Uterus (tissue), 4 donors: ENCODE data around the gene SRRM3. TPM values are rescaled to one million over a fixed set of nuclear protein-coding genes. Genes with fewer than 3 reads are reported as not detected.

ENCODE experiments used
- DNase-seq, 2 donors: peaks; one replicate each; pipeline ENCODE4 v3.0.0-alpha.2; 2019 to 2020
- H3K27ac ChIP-seq, 2 donors: fragments of 200-600 bp; sonication (generic); 1 replicate in 1 of 2; 2 replicates in 1 of 2; pipeline ENCODE4 v1.5.1; 2016 to 2018
- H3K27me3 ChIP-seq, 2 donors: fragments of 200-600 bp; sonication (generic); one replicate each; pipeline ENCODE4 v1.5.1; 2018 to 2019; ENCODE audit warnings: control low read depth in 1 of 2
- H3K36me3 ChIP-seq, 2 donors: fragments of 200-600 bp; sonication (generic); one replicate each; pipeline ENCODE4 v1.5.1; 2019; ENCODE audit warnings: control low read depth in 1 of 2
- H3K4me1 ChIP-seq, 2 donors: fragments of 200-600 bp; sonication (generic); one replicate each; pipeline ENCODE4 v1.5.1; 2018 to 2019; ENCODE audit warnings: control low read depth in 1 of 2
- H3K4me3 ChIP-seq, 2 donors: fragments of 200-600 bp; sonication (generic); 1 replicate in 1 of 2; 2 replicates in 1 of 2; pipeline ENCODE4 v1.5.1; 2018 to 2019; ENCODE audit warnings: mild to moderate bottlenecking in 1 of 2
- H3K9me3 ChIP-seq, 2 donors: fragments of 200-600 bp; sonication (generic); one replicate each; pipeline ENCODE4 v1.5.1; 2019; ENCODE audit warnings: control low read depth in 1 of 2
- POLR2A ChIP-seq, 2 donors: fragments of 450-650 bp; IDR thresholded peaks; one replicate each; pipeline ENCODE4 v1.6.1; 2016; ENCODE audit warnings: antibody characterized with exemption in 2 of 2, mild to moderate bottlenecking in 1 of 2, moderate library complexity in 1 of 2
- intact Hi-C: fragments of 100-400 bp; cut with DNase I; formaldehyde crosslinking; loops from one replicate; pipeline ENCODE4 v1.15.1; 2023; ENCODE audit warnings: low total_unique reads
- total RNA-seq, 4 donors: library from RNA; depleted of rRNA in 3 of 4; stranded (reverse); fragments of >200 nt in 3 of 4; gene quantifications; one replicate each; pipeline versions ENCODE4 v1.1.0 to v1.2.4, GENCODE V29; 2014 to 2023
- TF ChIP-seq, protein P1 (sequence below), 4 experiments: fragments of 200-600 bp in 2 of 4; fragments of 450-650 bp in 2 of 4; sonication (generic) in 2 of 4; IDR thresholded peaks; one replicate each; pipeline ENCODE4 v1.5.1; 2016 to 2019; ENCODE audit warnings: antibody characterized with exemption in 4 of 4, mild to moderate bottlenecking in 2 of 4, moderate library complexity in 1 of 4
- donor health status: DM: yes; HTN: yes; CAD: no.

SRRM3 gene
- total RNA-seq, 4 donors from 2014 or later: 1.3 to 15.9 (median 6.0) TPM

DNA sequence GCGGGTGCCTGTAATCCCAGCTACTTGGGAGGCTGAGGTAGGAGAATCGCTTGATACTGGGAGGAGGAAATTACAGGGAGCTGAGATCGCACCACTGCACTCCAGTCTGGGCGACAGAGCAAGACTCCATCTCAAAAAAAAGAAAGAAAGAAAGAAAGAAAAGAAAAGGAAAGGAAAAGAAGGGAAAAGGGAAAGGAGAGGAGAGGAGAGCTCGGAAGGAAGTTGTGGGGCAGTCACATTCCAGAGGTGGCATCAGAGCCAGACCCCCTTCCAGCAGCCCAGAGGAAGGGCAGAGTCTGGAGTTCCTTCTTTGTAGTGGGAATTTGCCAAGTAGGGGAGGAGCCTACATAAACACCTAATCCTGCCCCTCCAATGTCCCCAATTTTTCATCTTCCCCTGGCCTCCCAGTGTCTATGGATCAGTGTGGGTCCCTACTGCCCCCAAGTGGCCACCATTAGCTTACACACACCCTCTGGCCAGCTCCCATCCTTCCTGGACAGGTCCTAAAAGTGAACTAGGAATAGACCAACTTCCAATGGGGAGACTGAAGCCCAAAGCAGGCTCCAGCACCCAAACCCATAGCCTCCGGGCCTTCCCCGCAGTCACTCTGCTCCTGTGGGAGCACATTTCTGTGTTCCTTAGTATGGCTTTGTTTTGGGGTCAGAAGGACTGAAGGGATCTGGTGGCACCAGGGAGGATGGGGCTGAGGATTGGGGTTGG is 61.1 kb downstream of the SRRM3 start:
- Histone ChIP-seq H3K9me3 (no peaks in the 10 kb centered on the region), H3K4me1 (peaks cover 0 to 10% of the 10 kb centered on the region in 2 donors), H3K4me3 (no peak overlapping the region), H3K27me3 (peaks cover 0 to 10% of the 10 kb centered on the region in 2 donors), H3K27ac (no peak overlapping the region), H3K36me3 (no peaks in the 10 kb centered on the region)
- no peak for TF ChIP-seq POLR2A (IDR thresholded peaks at IDR 0.05)
- TF ChIP-seq, protein P1, sequence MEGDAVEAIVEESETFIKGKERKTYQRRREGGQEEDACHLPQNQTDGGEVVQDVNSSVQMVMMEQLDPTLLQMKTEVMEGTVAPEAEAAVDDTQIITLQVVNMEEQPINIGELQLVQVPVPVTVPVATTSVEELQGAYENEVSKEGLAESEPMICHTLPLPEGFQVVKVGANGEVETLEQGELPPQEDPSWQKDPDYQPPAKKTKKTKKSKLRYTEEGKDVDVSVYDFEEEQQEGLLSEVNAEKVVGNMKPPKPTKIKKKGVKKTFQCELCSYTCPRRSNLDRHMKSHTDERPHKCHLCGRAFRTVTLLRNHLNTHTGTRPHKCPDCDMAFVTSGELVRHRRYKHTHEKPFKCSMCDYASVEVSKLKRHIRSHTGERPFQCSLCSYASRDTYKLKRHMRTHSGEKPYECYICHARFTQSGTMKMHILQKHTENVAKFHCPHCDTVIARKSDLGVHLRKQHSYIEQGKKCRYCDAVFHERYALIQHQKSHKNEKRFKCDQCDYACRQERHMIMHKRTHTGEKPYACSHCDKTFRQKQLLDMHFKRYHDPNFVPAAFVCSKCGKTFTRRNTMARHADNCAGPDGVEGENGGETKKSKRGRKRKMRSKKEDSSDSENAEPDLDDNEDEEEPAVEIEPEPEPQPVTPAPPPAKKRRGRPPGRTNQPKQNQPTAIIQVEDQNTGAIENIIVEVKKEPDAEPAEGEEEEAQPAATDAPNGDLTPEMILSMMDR (IDR thresholded peaks at IDR 0.05): peak; percentile 24 to 49 (median 39)
- DNase-seq: peak in 1 of 2 donors; percentile 36
- intact Hi-C loops: no loop called here

DNA sequence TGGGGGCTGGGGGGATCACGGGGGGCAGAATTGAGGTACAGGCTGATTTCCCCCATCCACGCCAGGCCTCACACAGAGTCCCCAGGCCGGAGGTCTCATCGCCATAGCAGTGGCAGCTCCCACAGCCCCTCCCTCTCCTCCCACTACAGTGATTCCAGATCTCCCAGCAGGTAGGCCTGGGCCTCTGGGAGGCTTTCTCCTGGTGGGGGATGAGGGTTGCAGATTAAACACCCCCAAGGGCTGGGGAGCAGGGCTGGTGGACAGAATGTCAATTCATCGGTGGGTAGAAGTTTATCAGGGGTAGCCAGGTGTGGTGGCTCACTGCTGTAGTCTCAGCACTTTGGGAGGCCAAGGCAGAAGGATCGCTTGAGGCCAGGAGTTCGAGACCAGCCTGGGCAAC is 63.6 kb downstream of the SRRM3 start:
- Histone ChIP-seq H3K4me1 (peaks cover 5 to 10% of the 10 kb centered on the region in 2 donors), H3K27me3 (peaks cover 0 to 3% of the 10 kb centered on the region in 2 donors), H3K36me3 (no peaks in the 10 kb centered on the region), H3K27ac (no peak overlapping the region), H3K4me3 (no peak overlapping the region), H3K9me3 (no peaks in the 10 kb centered on the region)
- no peak for DNase-seq
- no peak for TF ChIP-seq POLR2A (IDR thresholded peaks at IDR 0.05)
- TF ChIP-seq, protein P1 (IDR thresholded peaks at IDR 0.05): no peak
- intact Hi-C loops: no loop called here

DNA sequence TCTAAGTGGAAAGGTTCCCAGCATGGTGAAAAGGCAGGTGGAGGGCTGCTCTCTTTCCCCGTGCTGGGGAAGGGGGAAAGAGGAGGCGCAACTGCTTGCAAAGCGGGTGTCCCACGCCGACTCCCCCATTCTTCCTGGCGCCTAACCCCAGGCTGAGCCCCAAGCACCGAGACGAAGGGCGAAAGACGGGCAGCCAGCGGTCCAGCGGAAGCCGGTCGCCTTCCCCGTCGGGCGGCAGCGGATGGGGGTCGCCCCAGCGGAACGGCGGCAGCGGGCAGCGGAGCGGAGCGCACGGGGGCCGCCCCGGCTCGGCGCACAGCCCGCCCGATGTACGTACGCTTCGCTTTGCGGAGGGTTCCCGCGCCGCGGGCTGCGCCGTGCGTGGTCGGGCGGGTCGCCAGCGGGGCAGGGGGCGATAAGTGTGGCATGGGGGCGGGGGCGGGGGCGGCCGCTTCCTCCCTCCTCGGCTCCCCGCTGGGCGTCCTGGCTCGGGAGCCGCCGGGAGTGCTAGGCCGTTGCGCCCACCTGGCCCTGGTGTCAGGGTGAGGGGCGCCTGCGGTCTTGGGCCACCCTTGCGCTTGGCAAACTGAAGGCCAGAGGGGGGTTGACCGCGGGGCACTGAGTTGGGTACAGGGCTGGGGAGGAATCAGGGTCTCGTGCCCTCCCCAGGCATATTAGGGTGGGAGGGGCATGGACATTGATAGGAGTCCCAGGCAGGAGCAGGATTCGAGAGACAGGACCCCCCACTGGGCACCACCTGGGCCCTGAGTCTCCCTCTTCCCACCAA is 65.6 kb downstream of the SRRM3 start:
- Histone ChIP-seq H3K9me3 (no peaks in the 10 kb centered on the region), H3K27me3 (peaks cover 0 to 3% of the 10 kb centered on the region in 2 donors), H3K36me3 (no peaks in the 10 kb centered on the region), H3K4me1 (peaks cover 5 to 10% of the 10 kb centered on the region in 2 donors), H3K4me3 (peak overlapping the region in 1 of 2 donors; percentile 33), H3K27ac (no peak overlapping the region)
- TF ChIP-seq, protein P1 (IDR thresholded peaks at IDR 0.05): no peak
- TF ChIP-seq POLR2A (IDR thresholded peaks at IDR 0.05): no peak
- intact Hi-C loops: no loop called here
- DNase-seq: no peak

DNA sequence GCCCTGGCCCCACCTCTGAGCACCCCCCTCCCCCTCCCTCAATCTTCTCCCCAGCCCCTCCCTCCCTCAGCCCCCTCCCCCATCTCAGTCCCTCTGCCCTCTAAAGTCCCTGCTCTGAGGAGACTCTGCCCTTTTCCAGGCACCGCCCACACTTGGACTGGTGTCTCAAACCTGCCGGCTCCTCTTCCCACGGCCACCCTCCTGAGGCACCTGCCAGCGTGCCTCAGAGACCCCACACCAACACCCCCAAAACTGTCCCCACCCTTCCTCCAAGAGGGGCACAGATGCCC is 66.1 kb downstream of the SRRM3 start:
- TF ChIP-seq POLR2A (IDR thresholded peaks at IDR 0.05): no peak
- TF ChIP-seq, protein P1 (IDR thresholded peaks at IDR 0.05): no peak
- H3K4me1 ChIP-seq: peaks cover 5 to 10% of the 10 kb centered on the region in 2 donors
- no peaks in the 10 kb centered on the region for H3K36me3 ChIP-seq
- H3K4me3 ChIP-seq: no peak overlapping the region
- H3K9me3 ChIP-seq: no peaks in the 10 kb centered on the region
- peaks cover 0 to 3% of the 10 kb centered on the region in 2 donors for H3K27me3 ChIP-seq
- intact Hi-C loops: no loop called here
- DNase-seq: no peak
- no peak overlapping the region for H3K27ac ChIP-seq

DNA sequence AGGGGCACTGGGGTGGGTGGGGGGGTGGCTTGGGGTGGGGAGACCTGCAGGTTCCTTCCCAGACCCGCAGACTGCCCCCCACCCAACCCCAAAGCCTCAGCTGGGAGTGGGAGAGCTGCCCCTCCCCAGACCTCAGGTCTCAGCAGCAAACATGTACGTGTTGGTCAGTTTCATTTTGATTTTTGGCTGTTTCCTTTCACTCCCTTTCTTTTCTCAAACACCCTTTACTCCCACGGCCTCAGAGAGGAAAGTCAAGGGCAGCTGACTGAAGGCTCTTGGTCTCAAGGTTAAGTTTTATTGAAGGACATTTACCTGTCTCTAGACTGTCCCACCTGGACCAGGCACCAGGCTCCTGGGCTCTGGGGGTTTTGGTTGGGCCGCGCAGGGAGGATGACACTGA is 66.7 kb downstream of the SRRM3 start:
- intact Hi-C loops: no loop called here
- DNase-seq: no peak
- no peak for TF ChIP-seq POLR2A (IDR thresholded peaks at IDR 0.05)
- H3K27me3 ChIP-seq: peaks cover 0 to 3% of the 10 kb centered on the region in 2 donors
- H3K36me3 ChIP-seq: no peaks in the 10 kb centered on the region
- no peak overlapping the region for H3K4me3 ChIP-seq
- H3K27ac ChIP-seq: no peak overlapping the region
- peaks cover 5 to 10% of the 10 kb centered on the region in 2 donors for H3K4me1 ChIP-seq
- H3K9me3 ChIP-seq: no peaks in the 10 kb centered on the region
